Gastroesophageal sphincter (tissue), 3 donors: Measurements from ENCODE around the gene MOB1B.

Source experiments
- EP300 ChIP-seq: sonication (generic); formaldehyde crosslinking; IDR thresholded peaks from one replicate; pipeline ENCODE4 v1.6.1; 2017; ENCODE audit warnings: antibody characterized with exemption, mild to moderate bottlenecking
- POLR2A ChIP-seq, 2 donors: fragments of 450-650 bp; IDR thresholded peaks; one replicate each; pipeline ENCODE4 v1.6.1; 2017; ENCODE audit warnings: antibody characterized with exemption in 2 of 2, mild to moderate bottlenecking in 2 of 2, moderate library complexity in 1 of 2
- POLR2AphosphoS5 ChIP-seq: sonication (generic); formaldehyde crosslinking; IDR thresholded peaks from one replicate; pipeline ENCODE4 v1.6.1; 2017; ENCODE audit warnings: antibody characterized with exemption
- TF ChIP-seq, protein P1 (sequence below), 4 experiments: fragments of 200-600 bp in 2 of 4; fragments of 450-650 bp in 2 of 4; sonication (generic) in 1 of 4; IDR thresholded peaks; one replicate each; pipeline ENCODE4 v1.5.1; 2017 to 2019; ENCODE audit warnings: antibody characterized with exemption in 4 of 4, mild to moderate bottlenecking in 2 of 4, moderate library complexity in 2 of 4

DNA sequence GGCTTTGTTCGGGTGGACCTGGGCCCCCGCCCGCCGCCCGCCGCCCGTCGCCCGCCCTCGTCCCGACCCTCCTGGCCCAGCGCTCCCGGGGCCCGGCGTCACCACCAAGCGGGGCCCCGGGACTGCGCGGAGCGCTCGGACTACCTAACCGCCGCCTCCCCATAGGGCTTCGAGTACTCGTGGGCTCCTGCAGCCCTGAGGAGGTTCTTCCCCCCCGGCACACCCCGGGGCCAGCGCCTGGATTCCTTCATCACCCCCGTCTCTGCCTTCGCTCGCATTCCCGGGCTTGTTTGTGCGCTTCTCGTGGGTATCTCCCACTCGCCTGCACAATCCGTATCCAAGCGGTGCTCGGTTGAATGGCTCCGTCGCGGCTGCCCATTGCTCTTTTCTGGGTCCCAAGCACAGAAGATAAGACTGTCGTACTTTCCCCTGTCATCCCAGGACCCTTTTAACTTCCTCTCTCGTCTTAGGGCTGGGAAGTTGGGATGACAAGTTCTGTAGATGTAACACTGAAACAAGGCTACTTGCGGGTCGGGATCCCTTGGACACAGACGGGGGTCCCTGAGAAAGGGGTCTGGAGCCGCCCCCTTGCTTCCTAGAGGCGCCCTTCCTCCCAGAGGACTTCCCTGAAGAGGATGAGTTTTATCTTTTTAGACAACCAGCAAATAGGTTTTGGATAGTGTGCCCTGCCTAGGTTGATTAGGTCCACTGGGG is 565 bp downstream of the MOB1B start:
- TF ChIP-seq, protein P1, sequence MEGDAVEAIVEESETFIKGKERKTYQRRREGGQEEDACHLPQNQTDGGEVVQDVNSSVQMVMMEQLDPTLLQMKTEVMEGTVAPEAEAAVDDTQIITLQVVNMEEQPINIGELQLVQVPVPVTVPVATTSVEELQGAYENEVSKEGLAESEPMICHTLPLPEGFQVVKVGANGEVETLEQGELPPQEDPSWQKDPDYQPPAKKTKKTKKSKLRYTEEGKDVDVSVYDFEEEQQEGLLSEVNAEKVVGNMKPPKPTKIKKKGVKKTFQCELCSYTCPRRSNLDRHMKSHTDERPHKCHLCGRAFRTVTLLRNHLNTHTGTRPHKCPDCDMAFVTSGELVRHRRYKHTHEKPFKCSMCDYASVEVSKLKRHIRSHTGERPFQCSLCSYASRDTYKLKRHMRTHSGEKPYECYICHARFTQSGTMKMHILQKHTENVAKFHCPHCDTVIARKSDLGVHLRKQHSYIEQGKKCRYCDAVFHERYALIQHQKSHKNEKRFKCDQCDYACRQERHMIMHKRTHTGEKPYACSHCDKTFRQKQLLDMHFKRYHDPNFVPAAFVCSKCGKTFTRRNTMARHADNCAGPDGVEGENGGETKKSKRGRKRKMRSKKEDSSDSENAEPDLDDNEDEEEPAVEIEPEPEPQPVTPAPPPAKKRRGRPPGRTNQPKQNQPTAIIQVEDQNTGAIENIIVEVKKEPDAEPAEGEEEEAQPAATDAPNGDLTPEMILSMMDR (IDR thresholded peaks at IDR 0.05) = no peak
- TF ChIP-seq EP300 (no peak), POLR2A (IDR thresholded peaks at IDR 0.05) (no peak), POLR2AphosphoS5 (no peak)
